HUES64 (cell line): Measurements from ENCODE around the gene CDH13.

Experiments used
- H3K27ac ChIP-seq: 2 replicates; pipeline ENCODE4 v1.7.0; 2013; ENCODE audit warnings: low read depth, low read length, inconsistent platforms
- H3K27me3 ChIP-seq: 2 replicates; pipeline ENCODE4 v1.6.1; 2013; ENCODE audit warnings: mild to moderate bottlenecking, low read length; ENCODE audit not compliant: insufficient read depth
- H3K36me3 ChIP-seq: 2 replicates; pipeline ENCODE4 v1.6.1; 2013; ENCODE audit warnings: mild to moderate bottlenecking, low read length; ENCODE audit not compliant: insufficient read depth
- H3K4me1 ChIP-seq: 2 replicates; pipeline ENCODE4 v1.6.1; 2013; ENCODE audit warnings: mild to moderate bottlenecking, low read length, moderate library complexity; ENCODE audit not compliant: insufficient read depth
- H3K4me3 ChIP-seq: 2 replicates; pipeline ENCODE4 v1.5.1; 2013; ENCODE audit warnings: mild to moderate bottlenecking, low read length, moderate library complexity
- H3K9ac ChIP-seq: 2 replicates; pipeline ENCODE4 v1.6.1; 2013; ENCODE audit warnings: mild to moderate bottlenecking, low read depth, low read length
- H3K9me3 ChIP-seq: 2 replicates; pipeline ENCODE4 v1.6.1; 2013; ENCODE audit warnings: low read depth, low read length; ENCODE audit not compliant: insufficient read depth
- WGBS: fragments of 150-250, 120-280 bp; methylation state at CpG from one replicate; pipeline ENCODE4 v1.1.7; 2013; ENCODE audit warnings: missing lambda C conversion rate; 5-methylcytosine and 5-hydroxymethylcytosine counted together

Gene CDH13

DNA sequence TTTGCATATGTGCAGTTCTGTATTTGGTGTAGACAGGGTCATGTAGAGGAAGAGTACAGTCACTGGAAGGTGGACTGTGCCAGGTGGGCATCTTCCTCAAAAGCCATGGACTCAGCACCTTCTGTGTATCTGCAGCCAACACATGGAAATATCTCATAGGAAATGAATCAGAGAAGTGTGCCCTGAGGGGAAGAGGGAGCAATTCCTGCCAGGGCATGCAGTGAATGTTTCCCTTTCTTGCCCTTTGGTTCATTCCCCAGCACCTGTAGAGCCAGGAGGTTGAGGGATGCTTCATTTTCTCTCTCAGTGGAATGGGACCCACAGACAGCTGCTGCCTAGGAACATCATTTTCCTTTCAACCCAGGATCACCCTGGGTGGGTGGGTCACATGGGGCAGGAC lies 1034.9 kb downstream of the CDH13 start:
- Histone ChIP-seq H3K27me3 (no peaks in the 10 kb centered on the region), H3K36me3 (no peaks in the 10 kb centered on the region), H3K4me1 (no peaks in the 10 kb centered on the region), H3K9me3 (peaks cover 14% of the 10 kb centered on the region), H3K9ac (no peak overlapping the region), H3K27ac (no peak overlapping the region), H3K4me3 (no peak overlapping the region)

DNA sequence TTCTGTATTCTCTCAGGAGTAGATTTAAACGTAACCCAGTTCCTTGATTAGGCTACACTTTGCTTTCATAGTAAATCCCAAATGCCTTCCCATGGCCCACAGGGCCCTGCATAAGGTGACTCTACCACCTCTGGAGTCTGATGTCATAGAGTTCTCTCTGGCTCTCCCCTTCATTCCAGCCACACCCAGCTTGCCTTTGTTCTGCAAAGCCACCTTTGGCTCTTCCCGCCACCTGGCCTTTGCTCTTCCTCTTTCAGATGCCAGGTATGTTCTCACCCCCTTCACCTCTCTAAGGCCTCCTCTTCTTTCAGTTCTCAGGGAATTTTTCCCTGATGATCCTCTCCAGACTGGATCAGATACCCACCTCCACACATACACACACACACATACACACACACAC lies 1039.7 kb downstream of the CDH13 start:
- no peak overlapping the region for H3K4me3 ChIP-seq
- 0 out of 2 replicates have a peak, but pooled peaks cover 2% of the 10 kb centered on the region for H3K36me3 ChIP-seq
- 85% methylated on average over 2 of the region's 2 CpGs for WGBS
- H3K9ac ChIP-seq, result no peak overlapping the region
- H3K27me3 ChIP-seq, result no peaks in the 10 kb centered on the region
- H3K27ac ChIP-seq, result no peak overlapping the region
- H3K4me1 ChIP-seq, result no peaks in the 10 kb centered on the region
- H3K9me3 ChIP-seq, result peaks cover 29% of the 10 kb centered on the region

DNA sequence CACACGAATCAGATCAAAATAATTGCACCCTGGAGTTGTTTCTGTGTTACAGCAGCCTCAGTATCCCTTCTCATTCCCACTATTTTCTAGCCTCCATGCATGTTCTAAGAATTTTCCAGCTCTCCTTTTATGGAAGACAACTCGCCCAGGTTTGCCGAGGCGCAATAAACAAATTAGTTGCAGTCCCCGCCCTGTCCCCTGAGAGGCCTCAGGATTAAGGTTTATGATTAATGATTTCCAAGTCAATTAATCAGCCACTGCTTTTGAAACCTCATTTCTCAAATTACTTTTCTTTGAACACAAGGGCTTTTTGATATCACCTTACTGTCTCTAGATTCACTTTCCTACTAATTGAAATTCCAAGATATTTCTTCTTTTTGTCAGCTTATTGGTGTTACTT lies 1042.7 kb downstream of the CDH13 start:
- Histone ChIP-seq H3K9me3 (peaks cover 27% of the 10 kb centered on the region), H3K27me3 (no peaks in the 10 kb centered on the region), H3K9ac (no peak overlapping the region), H3K4me3 (no peak overlapping the region), H3K27ac (no peak overlapping the region), H3K4me1 (no peaks in the 10 kb centered on the region), H3K36me3 (peaks cover 5% of the 10 kb centered on the region; the same call in 1 of the 2 replicates)
- WGBS, result 93% methylated on average over 5 of the region's 5 CpGs

DNA sequence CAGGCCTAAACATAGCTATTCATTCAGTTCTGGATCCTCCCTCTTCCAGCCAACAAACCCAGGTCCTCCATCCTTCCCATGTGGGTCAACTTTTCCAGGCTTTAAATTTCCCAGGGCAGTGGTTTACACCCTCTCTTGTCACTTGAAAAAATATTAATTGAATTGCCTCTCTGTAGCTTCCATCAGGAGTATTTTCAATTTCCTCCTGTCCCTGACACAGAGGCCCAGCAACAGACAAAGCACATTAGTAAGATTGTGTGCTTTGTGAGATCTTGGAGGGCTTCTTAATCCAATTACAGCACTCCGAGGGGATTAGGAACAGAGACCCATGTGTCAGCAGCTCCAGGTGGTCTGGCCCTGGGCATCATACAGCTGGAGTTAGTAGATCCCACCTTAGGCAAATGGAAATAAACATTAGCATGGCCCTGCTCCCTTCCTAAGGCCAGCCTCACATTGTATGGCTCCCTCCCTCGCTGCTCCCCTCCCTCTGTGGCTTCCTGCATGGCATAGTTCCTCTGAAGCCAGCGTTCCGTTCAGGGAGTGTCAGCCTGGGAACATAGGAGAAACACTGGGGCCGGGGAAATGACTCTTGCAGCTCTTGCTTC lies 1048.3 kb downstream of the CDH13 start:
- H3K27me3 ChIP-seq, result no peaks in the 10 kb centered on the region
- peaks cover 12% of the 10 kb centered on the region; the same call in 1 of the 2 replicates for H3K4me1 ChIP-seq
- WGBS, result 31% methylated on average over 5 of the region's 5 CpGs
- H3K9me3 ChIP-seq, result peaks cover 18% of the 10 kb centered on the region
- peaks cover 5% of the 10 kb centered on the region; the same call in 1 of the 2 replicates for H3K36me3 ChIP-seq
- no peak overlapping the region for H3K27ac ChIP-seq
- H3K9ac ChIP-seq, result no peak overlapping the region
- H3K4me3 ChIP-seq, result no peak overlapping the region

DNA sequence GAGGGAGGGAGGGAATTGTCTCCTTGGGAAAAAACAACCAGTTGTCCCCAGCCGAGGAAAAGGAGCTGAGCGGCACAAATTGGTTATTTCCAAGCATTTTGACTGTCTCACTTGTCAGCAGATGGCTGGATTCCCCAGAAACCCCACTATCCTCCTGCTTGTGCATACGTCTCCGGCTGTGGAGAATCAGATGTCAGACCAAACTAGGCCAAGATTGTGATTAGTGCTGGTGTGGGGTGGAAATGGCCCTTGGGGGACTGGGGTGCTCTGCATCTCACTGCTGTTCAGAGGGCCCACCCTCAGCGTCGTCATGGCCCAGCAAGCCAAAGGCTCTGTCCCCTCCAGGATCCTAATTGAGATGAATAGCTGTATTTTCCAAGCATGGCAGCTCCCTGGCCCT lies 1049.3 kb downstream of the CDH13 start:
- WGBS, result 91% methylated on average over 6 of the region's 6 CpGs
- peaks cover 3% of the 10 kb centered on the region; the same call in 1 of the 2 replicates for H3K36me3 ChIP-seq
- H3K9me3 ChIP-seq, result peaks cover 7% of the 10 kb centered on the region
- H3K4me3 ChIP-seq, result no peak overlapping the region
- H3K9ac ChIP-seq, result no peak overlapping the region
- H3K4me1 ChIP-seq, result peaks cover 12% of the 10 kb centered on the region; the same call in 1 of the 2 replicates
- H3K27me3 ChIP-seq, result no peaks in the 10 kb centered on the region
- H3K27ac ChIP-seq, result no peak overlapping the region

DNA sequence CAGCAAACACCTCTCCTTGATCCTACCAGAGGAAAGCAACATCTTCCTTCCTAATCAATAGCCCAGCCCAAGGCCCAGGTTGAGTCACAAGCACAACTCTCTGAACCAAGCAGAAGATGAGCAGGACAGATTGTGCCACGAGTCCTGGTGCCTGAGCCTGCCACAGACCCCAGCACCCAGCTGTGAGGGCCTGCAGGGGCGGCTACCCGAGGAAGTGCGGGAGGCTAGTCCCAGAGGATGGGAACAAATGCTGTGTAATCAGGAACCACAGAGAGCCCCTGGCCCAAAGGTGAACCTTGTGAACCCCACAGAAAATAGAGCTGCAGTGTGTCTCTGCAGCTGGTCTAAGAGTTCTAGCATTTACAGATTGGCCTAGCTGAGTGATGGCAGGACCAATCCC lies 1054.2 kb downstream of the CDH13 start:
- Histone ChIP-seq H3K4me1 (peaks cover 22% of the 10 kb centered on the region), H3K27ac (no peak overlapping the region), H3K4me3 (no peak overlapping the region), H3K27me3 (no peaks in the 10 kb centered on the region), H3K9ac (no peak overlapping the region), H3K9me3 (no peaks in the 10 kb centered on the region), H3K36me3 (no peaks in the 10 kb centered on the region)
- WGBS, result 73% methylated on average over 4 of the region's 4 CpGs

DNA sequence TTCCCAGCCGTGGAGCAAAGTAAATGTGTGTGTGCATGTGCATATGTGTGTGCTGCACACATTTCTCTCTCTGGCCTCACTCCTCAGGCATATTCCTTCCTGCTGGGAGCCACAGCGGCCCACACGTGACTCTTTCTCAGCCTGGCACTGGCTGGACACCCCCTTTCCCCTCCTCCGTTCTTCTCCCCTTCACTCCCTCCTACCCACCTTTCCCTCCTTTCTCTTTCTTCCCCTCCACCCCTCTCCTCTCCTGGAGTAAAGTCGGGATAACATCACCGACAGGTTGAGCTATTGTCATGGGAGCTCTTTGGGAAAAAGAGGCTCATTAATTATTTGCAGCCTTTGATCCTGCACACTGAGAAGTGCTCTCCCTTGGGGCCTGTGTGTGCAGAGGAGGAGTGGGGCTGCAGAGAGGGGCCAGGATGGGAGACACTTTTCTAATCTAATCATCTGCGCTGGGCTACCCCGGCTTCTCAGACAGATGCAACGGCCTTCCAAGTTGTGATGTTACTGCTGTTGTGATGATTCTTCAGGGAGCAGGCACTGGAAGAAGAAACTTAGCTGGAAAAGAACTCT lies 1054.7 kb downstream of the CDH13 start:
- 56% methylated on average over 8 of the region's 9 CpGs for WGBS
- Histone ChIP-seq H3K36me3 (no peaks in the 10 kb centered on the region), H3K9ac (no peak overlapping the region), H3K27me3 (no peaks in the 10 kb centered on the region), H3K4me1 (peaks cover 21% of the 10 kb centered on the region), H3K9me3 (no peaks in the 10 kb centered on the region), H3K4me3 (no peak overlapping the region), H3K27ac (no peak overlapping the region)

DNA sequence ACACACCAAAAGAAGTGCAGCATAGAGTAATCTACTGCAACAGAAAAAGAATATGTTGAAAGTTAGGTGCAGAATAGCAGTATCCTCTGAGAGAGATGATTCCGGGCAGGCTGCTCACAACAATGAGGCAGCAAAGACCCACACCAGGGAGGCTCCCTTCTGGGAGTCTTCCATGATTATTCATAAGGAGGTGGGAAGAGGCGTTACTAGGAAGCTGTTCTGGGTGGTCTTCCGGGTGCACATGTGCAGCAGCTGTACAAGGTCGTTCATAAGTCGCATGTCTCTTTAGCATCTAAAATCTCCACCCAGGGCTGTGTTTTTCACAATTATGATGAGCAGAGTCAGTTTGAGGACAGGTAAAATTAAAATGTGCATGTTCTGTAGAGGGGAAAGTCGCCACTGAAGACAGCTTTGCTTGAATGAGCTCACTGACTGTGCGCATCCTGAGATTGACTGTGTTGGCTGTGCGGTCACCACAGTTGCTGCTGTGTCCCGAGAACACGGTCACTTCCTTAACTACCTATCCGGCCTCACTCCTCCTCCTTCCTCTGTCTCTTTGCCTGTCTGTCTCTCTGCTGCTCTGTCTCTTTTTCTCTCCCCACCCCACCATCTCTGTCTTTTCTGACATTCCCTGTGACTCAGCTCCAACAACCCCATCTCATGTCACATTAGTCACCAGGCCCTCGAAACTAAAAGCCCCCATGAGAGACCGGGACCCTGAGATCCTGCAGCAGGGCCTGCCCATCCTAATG lies 1055.5 kb downstream of the CDH13 start:
- 71% methylated on average over 13 of the region's 13 CpGs for WGBS
- H3K9me3 ChIP-seq, result no peaks in the 10 kb centered on the region
- no peaks in the 10 kb centered on the region for H3K27me3 ChIP-seq
- H3K36me3 ChIP-seq, result no peaks in the 10 kb centered on the region
- H3K4me3 ChIP-seq, result no peak overlapping the region
- no peak overlapping the region for H3K9ac ChIP-seq
- peaks cover 21% of the 10 kb centered on the region for H3K4me1 ChIP-seq
- no peak overlapping the region for H3K27ac ChIP-seq

DNA sequence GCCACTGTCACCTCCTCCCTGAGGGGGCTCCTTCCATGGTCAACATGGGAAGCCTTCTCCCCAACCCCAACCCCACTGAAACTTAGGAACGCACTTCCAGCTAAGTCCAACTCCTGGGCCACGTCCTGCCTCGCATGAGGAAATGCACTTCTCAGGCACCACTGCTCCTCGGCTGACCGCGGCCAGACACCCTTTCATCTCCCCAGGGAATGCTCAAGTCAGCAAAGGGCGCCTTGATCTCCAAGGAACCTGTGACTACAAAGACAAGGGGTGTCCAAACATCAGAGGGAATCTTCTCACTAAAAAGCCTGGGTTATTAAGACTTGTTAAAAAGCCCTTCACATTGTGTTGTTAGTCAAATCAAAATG lies 1056.1 kb downstream of the CDH13 start:
- no peak overlapping the region for H3K27ac ChIP-seq
- peaks cover 21% of the 10 kb centered on the region for H3K4me1 ChIP-seq
- no peak overlapping the region for H3K4me3 ChIP-seq
- no peaks in the 10 kb centered on the region for H3K9me3 ChIP-seq
- H3K36me3 ChIP-seq, result no peaks in the 10 kb centered on the region
- H3K9ac ChIP-seq, result no peak overlapping the region
- H3K27me3 ChIP-seq, result no peaks in the 10 kb centered on the region
- WGBS, result 39% methylated on average over 7 of the region's 7 CpGs

DNA sequence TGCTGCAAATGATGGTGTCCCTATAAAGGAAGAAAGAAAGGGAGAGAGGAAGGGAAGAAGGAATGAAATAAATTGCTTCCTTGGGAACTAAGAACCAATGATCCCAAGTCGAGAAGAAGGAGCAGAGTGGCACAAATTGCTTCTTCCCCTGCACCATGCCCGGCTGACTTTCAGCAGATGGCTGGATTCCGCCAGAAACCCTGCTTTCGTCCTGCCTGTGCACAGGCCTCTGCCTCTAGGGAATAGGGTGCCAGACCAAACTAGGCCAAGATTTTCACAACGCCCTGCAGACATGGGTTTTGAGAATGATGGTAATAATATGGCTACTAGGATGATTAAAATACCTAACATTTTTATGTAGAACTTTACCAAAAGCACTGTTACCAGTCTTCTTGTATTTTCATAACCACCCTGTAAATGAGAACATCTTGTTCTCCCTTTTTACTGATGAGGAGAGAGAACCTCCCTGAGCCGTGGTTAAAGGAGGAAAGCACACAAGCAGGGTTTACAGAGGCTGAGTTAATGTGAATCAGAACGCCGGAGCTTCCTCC lies 1058.9 kb downstream of the CDH13 start:
- Histone ChIP-seq H3K36me3 (no peaks in the 10 kb centered on the region), H3K4me1 (peaks cover 34% of the 10 kb centered on the region), H3K4me3 (no peak overlapping the region), H3K27me3 (no peaks in the 10 kb centered on the region), H3K9ac (no peak overlapping the region), H3K27ac (no peak overlapping the region), H3K9me3 (no peaks in the 10 kb centered on the region)
- 91% methylated on average over 8 of the region's 8 CpGs for WGBS

DNA sequence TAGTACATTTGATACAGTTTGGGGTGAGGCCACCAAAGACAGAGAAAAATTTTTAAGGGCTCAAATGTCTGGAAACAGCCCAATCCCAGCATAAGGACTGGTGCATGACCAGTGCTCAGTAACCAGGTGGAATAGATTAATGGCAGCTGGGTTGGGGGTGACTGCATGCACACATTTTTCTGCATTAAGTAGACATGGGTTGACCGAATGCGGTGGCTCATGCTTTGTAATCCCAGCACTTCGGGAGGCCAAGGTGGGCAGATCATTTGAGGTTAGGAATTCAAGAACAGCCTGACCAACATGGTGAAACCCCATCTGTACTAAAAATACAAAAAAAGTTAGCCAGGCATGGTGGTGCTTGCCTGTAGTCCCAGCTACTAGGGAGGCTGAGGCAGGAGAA lies 1060.0 kb downstream of the CDH13 start:
- Histone ChIP-seq H3K27me3 (no peaks in the 10 kb centered on the region), H3K9ac (no peak overlapping the region), H3K4me3 (no peak overlapping the region), H3K4me1 (peaks cover 27% of the 10 kb centered on the region), H3K27ac (no peak overlapping the region), H3K36me3 (no peaks in the 10 kb centered on the region), H3K9me3 (no peaks in the 10 kb centered on the region)
- WGBS, result 96% methylated on average over 3 of the region's 3 CpGs
